ENCODE measurements around the gene SYT15. TPM values are rescaled to one million over a fixed set of nuclear protein-coding genes. Genes with fewer than 3 reads are reported as not detected.

SYT15 gene
- total RNA-seq, 1 experiment from 2014 or later, result 0.59 TPM

- no CpG with 5 or more reads among the region's 5 CpGs for WGBS (ENCODE audit: extremely low coverage, insufficient read length, low lambda C conversion rate)
- H3K4me3 Mint-ChIP-seq, result no peak overlapping the region
- no peak overlapping the region for H3K9ac ChIP-seq (ENCODE audit: extremely low read depth, insufficient read length, low read length)
These were observed 32.9 kb upstream of the SYT15 start for GRCh38 chr10:46545861-46546590.

More at GRCh38 chr10:46545861-46546590, 32.9 kb upstream of the SYT15 start:
- H2BK120ac ChIP-seq (ENCODE audit: low read depth, low read length, poor library complexity, severe bottlenecking), result no peak overlapping the region
- no peak overlapping the region for H3K18ac ChIP-seq (ENCODE audit: insufficient read length, low read depth, low read length)
- no peak overlapping the region for H4K8ac ChIP-seq (replicated peaks; ENCODE audit: insufficient read length, low read depth, low read length)
- no peak overlapping the region for H2AK5ac ChIP-seq (ENCODE audit: insufficient read length, low read length)
- Mint-ChIP-seq H3K27me3 (ENCODE audit: low read depth) (peaks cover 9% of the 10 kb centered on the region), H3K27ac (no peak overlapping the region), H3K4me1 (peaks cover 28 to 29% of the 10 kb centered on the region in 2 experiments), H3K36me3 (ENCODE audit: insufficient read depth in 1 of 3, low read depth in 3 of 3) (peaks cover 0 to 3% (median 0%) of the 10 kb centered on the region in 3 experiments; a peak in 1 of 7 replicates), H3K9me3 (no peaks in the 10 kb centered on the region)
- H2AFZ ChIP-seq (ENCODE audit: low read length), result no peak overlapping the region
- H4K20me1 ChIP-seq (ENCODE audit: control insufficient read depth, insufficient read depth, insufficient read length), result no peaks in the 10 kb centered on the region
- H3K9me3 ChIP-seq (ENCODE audit: control insufficient read depth, low read depth, low read length), result no peaks in the 10 kb centered on the region
- peaks cover 8% of the 10 kb centered on the region; the same call in 1 of the 2 replicates for H3K4me1 ChIP-seq (ENCODE audit: insufficient read depth, low read length)
- H3K14ac ChIP-seq (ENCODE audit: insufficient read depth, low read length), result no peak overlapping the region
- H3T11ph ChIP-seq (ENCODE audit: low read length), result no peak overlapping the region
- H3K23me2 ChIP-seq (ENCODE audit: insufficient read length, low read depth, low read length, poor library complexity, severe bottlenecking), result peaks cover under 1% of the 10 kb centered on the region
- H3K4me2 ChIP-seq (ENCODE audit: insufficient read depth, insufficient read length, low read length), result no peak overlapping the region
- no peak overlapping the region for H2BK12ac ChIP-seq (ENCODE audit: insufficient read length, low read depth, low read length)
- H2BK20ac ChIP-seq (ENCODE audit: low read depth, low read length, poor library complexity, severe bottlenecking), result no peak overlapping the region
- H3K23ac ChIP-seq (ENCODE audit: insufficient read length, low read depth, low read length), result no peak overlapping the region
- H2BK15ac ChIP-seq (ENCODE audit: low read depth, low read length), result no peak overlapping the region
- no peaks in the 10 kb centered on the region for H3K79me2 ChIP-seq (ENCODE audit: insufficient read depth, low read length)
- H3K79me1 ChIP-seq (ENCODE audit: insufficient read depth, low read depth, low read length, poor library complexity, severe bottlenecking), result no peaks in the 10 kb centered on the region
- DNase-seq, result peak; percentile 24
- no peak overlapping the region for H3K4ac ChIP-seq (ENCODE audit: low read depth, low read length)
- no peak overlapping the region for H3K27ac ChIP-seq (ENCODE audit: insufficient read length, low read depth, low read length)
- H3K27me3 ChIP-seq (ENCODE audit: insufficient read depth, low read length), result no peaks in the 10 kb centered on the region
- H4K5ac ChIP-seq (ENCODE audit: insufficient read length, low read depth, low read length), result no peak overlapping the region
- no peak for TF ChIP-seq CTCF (conservative IDR thresholded peaks at IDR 0.05)
- H2BK5ac ChIP-seq (ENCODE audit: insufficient read length, low read length), result no peak overlapping the region
- no peak overlapping the region for H3K56ac ChIP-seq (ENCODE audit: insufficient read length, low read depth, low read length)
- no peak overlapping the region for H4K91ac ChIP-seq (ENCODE audit: insufficient read length, low read depth, low read length)
